GM19193 (cell line): ENCODE results near the gene TTBK1.

Experiments
- POLR2A ChIP-seq: IDR thresholded peaks from 4 replicates; pipeline ENCODE4 v1.6.1; 2011; ENCODE audit not compliant: insufficient read depth, insufficient read length; ENCODE audit errors: extremely low read depth

Gene TTBK1

GRCh38 chr6:43296780-43297497 is 53.7 kb downstream of the TTBK1 start:
- TF ChIP-seq POLR2A = no peak

GRCh38 chr6:43297644-43298564 is 54.6 kb downstream of the TTBK1 start, which contains the start of gene SLC22A7:
SLC22A7 (plus strand) TSS chr6:43298260; CDS start chr6:43298359, 99 bp downstream.
- no peak for TF ChIP-seq POLR2A

GRCh38 chr6:43298565-43299337 is 55.5 kb downstream of the TTBK1 start:
- no peak for TF ChIP-seq POLR2A

GRCh38 chr6:43299338-43300293 is 56.3 kb downstream of the TTBK1 start:
- TF ChIP-seq POLR2A = no peak

- TF ChIP-seq POLR2A = no peak
Observed at GRCh38 chr6:43301081-43301870, 58.0 kb downstream of the TTBK1 start.

- TF ChIP-seq POLR2A = no peak
Observed at GRCh38 chr6:43302126-43302525, 58.8 kb downstream of the TTBK1 start.

- TF ChIP-seq POLR2A = no peak
Observed at GRCh38 chr6:43303751-43304331, 60.6 kb downstream of the TTBK1 start.

GRCh38 chr6:43304361-43304760 is 61.1 kb downstream of the TTBK1 start:
- TF ChIP-seq POLR2A = no peak

GRCh38 chr6:43304882-43305281 is 61.6 kb downstream of the TTBK1 start:
- TF ChIP-seq POLR2A = no peak

- TF ChIP-seq POLR2A = no peak
Observed at GRCh38 chr6:43306086-43306485, 62.8 kb downstream of the TTBK1 start.

- TF ChIP-seq POLR2A = no peak
Observed at GRCh38 chr6:43307451-43308100, 64.3 kb downstream of the TTBK1 start.
